Bone marrow (tissue), 2 donors: Measurements from ENCODE around the gene GPR142.

Source experiments
- DNase-seq, 2 donors: peaks; one replicate each; lab custom pipeline; 2025; lab: John Stamatoyannopoulos, UW

GPR142 gene

DNA sequence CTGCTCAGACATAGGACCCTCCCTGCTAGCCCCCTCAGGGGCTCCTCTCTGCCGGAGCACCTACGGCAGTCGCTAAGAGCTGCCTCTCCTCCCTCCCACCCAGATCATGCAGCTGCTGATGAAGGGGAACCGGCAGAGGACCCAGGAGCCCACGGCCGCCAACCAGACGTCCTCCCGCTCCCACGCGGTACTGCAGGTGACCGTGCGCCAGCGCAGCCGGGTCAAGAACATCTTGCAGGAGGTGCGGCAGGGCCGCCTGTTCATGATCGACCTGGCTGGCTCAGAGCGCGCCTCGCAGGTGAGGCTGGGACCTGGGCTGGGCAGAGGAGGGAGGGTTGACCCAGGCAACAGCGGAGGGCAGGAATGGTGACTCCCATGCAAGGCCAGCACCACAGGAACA is 22.6 kb upstream of the GPR142 start:
- DNase-seq = no peak

DNA sequence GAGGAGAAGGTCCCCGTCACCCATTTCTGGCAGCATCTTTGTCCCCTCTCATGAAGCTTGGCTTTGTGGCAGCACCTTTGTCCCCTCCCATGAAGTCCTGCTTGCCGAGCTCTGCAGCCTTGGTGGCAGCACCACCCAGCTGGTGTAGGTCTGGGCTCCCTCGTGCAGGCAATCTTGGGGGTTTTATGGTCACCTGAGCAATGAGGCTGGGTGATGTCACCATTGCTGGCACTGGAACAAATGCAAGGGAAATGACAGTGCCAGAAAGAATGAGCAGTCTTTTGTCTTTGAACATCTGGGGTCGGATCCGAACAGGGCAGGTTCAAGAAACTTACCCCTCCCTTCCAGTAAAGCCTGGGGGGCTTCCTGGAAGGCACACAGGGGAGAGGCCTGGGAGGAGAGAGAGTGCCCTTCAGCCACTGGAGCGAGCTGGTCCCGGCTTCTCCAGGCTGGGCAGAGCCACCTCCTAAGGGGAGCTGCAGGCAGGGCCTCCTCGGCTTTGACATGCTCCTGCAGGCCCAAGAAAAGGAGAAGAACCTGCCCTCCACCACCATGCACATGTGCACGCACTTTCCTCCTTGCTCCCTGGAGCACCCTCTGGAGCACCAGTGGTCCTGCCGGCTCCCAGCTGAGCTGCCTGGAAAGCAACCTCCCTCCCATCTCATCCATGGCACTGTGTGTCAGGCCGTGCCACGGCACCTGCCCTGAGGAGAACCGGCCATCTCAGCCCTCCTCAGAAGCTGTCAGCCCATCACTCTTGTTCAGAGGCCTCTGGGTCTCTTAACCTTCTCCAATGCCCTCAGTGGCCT is 21.7 kb upstream of the GPR142 start:
- no peak for DNase-seq

DNA sequence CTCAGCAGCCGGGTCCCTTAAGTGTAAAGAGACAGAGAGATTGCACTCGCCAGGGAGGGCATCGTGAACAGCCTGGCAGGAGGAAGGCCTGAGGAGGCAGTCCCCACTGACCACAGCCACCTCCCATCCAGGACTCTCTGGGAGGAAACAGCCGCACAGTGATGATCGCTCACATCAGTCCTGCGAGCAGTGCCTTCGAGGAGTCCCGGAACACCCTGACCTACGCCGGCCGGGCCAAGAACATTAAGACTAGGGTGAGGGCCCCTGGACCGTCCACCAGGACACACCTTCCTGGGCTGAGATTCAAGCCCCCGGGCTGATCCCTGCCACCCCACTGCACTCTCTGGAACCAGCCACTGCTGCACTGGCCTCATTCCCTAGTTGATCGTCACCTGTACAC is 19.7 kb upstream of the GPR142 start:
- DNase-seq = no peak

DNA sequence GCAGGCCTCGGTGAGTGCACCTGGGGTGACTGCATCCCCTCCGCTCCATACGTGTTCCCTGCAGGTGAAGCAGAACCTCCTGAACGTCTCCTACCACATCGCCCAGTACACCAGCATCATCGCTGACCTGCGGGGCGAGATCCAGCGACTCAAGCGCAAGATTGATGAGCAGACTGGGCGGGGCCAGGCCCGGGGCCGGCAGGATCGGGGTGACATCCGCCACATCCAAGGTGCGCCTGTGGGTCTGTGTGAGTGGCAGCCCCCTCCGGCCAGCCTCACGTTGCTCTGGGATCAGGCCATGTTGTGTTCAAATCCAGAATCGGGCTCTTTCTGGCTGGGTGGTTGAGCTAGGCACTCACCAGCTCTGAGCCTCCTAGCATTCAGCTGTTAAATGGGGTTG is 18.2 kb upstream of the GPR142 start:
- DNase-seq = no peak

DNA sequence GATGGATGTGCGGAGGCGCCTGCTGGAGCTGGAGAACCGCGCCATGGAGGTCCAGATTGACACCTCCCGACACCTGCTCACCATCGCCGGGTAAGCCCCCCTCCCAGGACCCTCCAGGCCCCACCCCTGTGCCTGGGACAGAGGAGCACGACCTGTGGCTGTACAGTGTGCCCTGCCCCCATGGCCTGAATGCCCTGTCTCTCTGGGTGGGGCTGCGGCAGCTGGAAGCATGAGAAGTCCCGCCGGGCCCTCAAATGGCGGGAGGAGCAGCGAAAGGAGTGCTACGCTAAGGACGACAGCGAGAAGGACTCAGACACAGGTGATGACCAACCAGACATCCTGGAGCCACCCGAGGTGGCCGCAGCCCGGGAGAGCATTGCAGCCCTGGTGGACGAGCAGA is 16.8 kb upstream of the GPR142 start:
- DNase-seq = no peak

DNA sequence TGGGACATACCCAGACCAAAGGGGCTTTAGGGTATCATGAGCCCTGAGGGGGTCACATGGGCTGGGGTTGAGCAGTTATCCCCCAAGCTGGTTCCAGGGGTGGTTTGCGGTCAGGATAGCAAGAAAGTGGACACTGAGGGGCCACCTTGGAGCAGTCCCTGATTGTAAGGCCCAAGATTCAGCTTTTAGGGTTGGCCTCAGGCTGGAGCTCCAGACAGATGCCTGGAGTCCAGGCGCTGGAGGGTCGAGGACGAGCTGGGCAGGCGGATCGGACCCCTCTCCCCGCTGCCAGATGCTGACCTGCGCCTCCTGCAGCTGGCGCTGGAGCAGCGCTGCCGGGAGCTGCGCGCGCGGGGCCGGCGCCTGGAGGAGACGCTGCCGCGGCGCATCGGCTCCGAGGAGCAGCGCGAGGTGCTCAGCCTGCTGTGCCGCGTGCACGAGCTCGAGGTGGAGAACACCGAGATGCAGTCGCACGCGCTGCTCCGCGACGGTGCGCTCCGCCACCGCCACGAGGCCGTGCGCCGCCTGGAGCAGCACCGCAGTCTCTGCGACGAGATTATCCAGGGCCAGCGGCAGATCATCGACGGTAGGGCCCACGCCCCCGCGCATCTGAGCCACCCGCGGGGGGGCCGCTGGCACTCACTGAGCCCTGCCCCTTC is 15.6 kb upstream of the GPR142 start:
- DNase-seq = no peak

DNA sequence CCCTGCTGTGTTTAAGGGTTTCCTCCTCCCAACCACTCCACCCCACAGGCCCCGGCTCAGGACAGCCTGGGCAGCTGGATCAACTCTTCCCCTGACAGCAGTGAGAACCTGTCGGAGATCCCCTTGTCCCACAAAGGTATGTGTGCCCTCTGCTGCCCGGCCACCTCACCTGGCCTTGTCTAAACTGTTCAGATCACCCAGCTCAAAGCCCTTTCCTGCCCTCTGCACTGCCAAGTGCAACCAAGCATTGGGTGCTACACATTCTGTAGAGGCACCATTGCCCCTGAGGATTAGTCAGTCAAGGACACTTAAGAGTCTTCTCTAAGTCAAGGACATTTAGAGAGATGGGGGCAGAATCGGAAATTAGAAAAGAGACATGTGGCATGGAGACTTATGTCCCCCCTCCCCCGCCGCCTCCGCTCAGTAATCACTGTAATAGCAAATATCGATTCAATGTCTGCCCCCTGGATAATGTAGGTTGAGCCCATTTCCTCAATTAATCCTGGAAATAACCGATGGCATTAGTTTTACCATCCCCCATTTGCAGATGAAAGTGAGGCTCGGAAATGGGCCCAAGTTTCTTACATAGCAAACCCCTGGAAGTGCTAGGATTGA is 13.8 kb upstream of the GPR142 start:
- DNase-seq = no peak

DNA sequence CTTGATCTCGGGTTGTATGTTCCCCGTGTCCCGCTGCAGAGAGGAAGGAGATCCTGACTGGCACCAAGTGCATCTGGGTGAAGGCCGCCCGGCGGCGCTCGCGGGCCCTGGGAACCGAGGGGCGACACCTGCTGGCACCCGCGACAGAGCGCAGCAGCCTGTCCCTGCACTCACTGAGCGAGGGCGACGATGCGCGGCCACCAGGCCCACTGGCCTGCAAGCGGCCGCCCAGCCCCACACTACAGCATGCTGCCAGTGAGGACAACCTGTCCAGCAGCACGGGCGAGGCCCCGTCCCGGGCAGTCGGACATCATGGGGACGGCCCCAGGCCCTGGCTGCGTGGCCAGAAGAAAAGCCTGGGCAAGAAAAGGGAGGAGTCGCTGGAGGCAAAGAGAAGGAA is 13.2 kb upstream of the GPR142 start:
- DNase-seq = peak; percentile 21 to 65

DNA sequence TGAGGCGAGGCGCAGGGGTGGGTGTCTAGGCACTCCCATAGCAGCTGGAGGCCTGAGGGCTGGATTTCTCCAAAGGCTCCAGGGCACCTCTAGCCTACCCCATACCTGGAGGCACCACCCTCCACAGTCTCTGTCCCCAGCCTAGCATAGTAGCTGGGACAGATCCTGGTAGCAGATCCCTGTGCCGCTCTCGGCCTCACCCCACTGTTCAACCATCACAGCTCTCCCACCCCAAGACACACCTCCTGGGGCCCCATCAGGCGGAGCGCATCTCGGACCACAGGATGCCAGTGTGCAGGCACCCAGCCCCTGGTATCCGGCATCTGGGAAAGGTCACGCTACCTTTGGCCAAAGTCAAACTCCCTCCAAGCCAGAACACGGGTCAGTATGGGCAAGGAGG is 12.7 kb upstream of the GPR142 start:
- no peak for DNase-seq

DNA sequence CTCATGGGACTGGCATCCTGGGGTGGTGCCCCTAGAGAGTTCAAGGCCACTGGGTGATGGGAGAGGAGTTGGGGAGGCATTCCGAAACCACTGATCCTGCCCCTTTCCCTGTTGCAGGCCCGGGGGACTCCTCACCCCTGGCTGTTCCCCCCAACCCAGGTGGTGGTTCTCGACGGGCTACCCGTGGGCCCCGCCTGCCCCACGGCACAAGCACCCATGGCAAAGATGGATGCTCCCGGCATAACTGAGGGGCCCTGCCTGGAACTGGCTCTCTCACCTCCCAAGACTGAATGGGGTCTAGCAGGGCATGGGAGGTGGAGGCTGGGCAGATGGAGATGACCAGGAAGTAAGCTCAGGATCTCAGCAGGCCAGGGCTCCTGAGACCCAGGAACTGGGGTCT is 12.2 kb upstream of the GPR142 start:
- DNase-seq = no peak

DNA sequence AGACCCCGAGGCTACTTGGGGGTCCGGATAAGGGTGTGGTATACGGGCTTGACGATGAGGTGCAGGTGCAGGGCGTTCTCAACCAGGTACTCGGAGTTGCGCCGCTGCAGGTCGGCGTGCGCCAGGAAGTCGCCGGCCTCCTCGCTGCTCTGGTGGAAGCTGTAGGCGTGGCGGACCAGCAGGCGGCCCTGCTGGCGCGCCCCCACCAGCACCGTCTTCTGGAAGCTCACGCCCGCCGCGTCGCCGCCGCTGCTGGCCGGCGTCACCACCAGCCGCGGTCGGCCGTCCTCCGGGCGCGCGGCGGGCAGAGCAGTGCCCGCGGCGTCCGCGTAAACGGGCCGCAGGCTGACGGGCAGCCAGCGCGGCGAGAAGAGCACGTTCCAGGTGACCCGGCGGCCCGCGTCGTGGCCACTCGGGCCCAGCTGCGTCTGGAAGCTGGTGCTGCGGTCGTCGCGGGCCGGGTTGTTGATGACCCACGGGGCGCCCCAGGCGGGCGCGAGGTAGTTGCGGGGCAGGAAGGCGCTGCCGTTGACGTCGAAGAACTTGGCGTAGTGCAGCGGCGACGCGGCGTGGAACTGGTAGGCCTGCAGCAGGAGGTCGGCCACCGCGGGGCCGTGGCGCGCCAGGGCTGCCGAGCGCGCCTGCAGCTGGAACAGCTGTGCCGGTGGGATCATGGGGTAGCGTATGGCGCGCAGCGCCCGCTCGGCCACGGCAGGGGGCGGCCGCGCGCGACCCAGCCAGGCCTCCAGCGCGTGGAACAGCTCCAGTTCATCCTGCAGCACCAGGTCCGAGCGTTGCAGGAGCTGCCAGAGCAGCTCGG is 10.4 kb upstream of the GPR142 start:
- DNase-seq = no peak

DNA sequence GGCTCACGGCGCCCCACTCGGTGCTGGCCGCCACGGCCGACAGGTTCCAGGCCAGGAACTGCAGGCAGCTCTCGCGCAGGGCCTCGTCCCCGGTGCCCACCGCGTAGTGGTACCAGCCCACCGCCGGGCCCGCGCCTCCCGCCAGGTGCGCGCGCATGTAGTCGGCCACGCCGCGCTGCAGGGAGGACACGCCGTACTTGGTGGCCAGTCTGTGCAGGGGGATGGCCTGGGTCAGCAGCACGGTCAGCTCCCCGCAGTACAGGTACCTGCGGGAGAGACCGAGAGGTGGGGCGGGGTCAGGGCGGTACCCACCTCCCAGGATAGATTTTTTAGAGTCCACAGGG is 9.9 kb upstream of the GPR142 start:
- DNase-seq = no peak

DNA sequence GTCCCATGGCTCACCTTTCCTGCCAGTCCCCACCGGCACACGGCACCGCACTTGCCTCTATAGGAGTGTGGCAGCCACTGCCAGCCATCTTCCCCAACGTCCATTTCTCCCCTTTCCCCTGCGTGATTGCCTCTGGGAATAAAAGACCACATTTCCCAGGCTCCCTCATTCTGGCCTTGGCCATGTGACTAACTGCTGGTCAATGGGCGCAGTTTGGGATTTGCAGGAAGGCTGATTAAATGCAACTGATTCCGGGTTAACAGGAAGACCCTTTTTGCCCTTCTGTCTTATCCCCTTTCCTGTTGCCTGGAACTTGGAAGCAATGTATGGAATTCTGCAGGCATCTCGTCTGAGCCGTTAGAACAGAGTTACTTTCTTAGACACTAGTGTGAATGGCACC is 8.6 kb upstream of the GPR142 start:
- no peak for DNase-seq

DNA sequence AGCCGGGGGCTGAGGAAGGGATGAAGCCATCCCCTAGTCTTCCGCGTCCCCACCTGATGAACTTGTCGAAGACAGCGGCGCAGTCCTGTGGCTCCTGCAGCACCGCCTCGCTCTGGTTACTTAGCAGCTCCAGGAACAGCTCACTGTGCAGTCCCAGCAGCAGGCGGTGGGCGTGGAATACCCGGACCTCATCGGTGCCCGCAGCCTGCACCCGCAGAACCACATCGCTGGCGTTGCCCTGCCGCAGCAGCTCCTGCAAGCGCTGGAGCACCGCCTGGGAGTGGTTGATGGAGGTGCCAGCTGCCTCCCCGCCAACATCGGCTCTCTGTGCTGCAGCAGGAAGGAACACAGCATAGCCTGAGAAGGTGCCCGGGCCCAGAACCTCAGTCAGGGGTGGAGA is 7.4 kb upstream of the GPR142 start:
- no peak for DNase-seq

DNA sequence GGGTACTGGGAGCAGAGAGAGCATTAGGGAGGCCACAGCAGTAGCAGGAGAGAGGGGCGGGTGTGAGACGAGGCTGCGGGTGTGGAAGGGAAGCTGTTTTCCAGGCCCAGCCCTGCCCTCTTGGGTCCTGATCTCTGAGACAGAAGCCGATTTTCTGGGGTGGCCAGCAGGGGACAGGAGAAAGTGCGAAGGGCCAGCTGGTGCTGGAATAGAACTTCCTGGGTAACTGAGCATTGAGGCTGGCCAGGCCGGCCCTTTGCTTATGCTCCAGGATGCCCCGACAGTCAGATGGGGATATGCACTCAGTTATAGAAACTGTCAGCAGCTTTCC is 6.4 kb upstream of the GPR142 start:
- no peak for DNase-seq

DNA sequence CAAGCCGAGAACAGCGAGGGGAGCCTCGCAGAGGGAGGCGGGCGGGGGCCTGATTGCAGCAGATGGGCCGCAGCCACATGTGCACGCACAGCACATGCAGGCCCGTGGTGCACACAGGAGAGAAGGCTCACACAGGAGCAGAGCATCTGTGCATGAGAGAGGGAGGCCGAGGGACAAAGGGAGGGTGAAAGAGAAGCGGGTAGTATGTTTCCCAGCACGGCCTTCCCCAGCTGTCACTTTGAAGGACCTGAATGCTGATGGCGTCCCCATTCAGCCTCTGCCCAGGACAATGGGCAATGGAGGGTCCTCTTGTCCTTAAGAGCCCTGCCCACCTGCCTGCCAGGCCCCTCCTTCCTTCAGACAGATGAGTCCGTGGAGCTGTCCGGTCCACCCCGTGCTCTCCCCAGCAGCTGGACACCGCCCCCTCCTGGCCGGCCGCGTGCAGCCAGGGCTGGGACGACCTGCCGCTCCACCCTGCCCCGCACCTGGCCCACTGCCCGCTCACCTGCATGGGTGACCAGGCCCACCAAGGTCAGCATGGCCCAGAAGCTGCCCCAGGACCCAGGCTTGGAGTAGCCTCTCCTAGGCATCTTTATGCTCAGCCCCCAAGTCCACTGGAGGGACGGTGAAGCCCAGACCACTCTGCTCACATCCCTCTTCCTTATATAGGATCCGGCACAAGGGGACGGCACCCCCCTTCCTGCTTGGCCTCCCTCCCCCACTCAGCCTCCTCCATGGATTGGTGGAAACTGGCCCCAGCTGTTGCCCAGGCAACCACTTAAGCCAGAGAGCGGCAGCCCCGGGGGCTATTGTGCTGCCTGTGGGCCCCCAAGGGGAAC is 5.9 kb upstream of the GPR142 start, which contains the start of gene BTBD17:
Gene BTBD17 (minus strand): TSS at position 639 of the 839 bp plus-strand sequence. CDS start 49 bp downstream, at position 590.
- DNase-seq = no peak

DNA sequence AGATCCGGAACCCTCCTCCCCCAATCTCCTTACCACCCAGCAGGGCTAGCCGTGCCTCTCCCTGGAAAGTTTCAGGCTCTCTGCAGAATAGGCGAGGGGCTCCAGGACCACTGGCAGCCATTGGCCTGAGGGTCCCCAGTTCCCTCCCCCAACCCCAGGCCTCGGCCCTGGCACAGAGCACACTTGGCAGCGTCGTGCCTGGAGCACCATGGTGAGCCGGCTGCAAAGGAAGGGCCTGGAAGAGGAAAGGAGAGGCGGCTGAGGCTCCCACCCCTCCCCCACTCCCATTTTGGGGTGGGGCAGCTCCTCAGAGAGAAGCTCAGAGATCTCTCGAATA is 5.3 kb upstream of the GPR142 start:
- no peak for DNase-seq

DNA sequence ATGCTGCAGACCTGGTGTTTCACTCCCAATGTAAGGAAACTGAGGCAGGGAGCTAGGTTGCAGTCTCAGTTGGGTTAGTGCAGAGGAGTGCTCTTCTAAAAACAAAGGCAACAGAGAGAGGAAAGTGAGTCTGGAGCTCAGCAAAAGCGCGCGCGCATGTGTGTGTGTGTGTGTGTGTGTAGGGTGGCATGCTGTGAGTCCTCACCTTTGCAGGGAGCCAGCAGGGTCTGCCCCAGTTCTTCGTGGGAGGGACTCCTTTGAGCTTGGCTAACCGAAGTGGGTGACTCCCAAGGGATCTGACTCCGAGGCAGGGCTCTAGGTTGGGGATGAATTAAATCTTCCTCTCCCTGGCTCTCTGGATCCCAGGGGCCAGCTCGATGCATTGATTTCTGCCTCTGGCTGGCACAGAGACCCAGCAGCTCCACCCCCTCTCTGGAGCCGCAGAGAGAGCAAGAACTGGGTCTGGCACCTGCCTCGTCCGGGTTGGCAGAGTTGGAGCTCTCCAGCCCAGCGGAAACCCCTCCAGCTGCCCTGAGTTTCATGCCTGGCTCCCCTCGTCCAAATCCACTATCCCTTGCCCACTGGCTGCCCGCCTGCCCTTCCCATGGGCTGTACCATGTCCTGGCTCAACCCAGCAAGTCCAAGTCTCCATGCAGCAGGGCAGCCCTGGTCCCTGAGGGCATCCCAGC is 4.4 kb upstream of the GPR142 start:
- DNase-seq = no peak

DNA sequence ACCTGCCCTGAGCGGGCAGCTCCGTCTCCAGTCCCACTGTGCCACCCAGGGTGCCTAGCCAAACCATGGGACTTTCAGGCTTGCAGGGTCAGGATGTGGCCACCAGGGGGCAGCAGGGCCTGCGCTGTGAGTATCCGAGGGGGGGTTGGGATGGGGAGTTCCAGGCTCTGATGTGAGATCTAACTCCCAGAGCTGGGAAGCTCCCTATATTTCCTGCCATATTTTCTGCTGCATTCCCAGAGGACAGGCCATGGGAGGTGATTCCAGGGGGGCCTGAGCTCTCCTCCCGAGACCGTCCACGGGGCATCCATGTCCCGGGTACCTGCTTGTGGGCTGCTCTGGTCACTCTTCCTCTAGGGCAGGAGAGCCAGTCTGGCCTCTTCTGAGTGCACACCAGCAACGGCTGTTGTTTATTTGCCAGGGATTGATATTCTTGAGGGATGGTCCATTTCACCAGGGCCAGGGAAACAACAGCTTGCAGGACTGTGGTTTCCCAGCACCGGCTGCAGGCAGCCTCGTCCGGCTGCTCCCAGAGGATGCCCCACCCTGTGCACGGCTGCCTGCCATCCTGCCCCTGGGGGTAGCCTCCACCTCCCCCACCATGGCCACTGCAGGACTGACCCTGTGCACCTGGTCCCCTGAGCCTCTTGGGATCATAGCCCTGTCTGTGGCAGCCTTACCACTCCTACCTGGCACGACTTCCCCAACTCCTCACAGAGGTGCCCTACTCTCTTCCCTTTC is 1.2 kb downstream of the GPR142 start:
- peak in 1 of 2 donors; percentile 49 for DNase-seq

DNA sequence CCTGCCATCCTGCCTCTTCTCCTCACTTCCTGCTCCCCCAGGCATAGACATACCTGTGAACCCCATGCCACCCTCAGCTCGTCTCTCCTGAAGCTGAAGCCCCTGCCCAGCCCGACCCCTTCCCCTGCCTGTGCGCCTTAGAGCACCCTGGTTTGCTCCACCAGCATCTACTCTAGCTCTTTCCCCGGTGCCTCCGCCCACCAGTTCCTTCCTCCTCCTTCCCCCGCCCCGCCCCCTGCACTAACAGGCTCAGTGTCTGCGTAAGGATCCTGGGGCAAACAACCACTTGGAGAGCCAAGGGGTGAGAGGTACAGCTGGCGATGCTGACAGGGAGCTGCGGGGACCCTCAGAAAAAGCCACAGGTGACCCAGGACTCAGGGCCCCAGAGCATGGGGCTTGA is 1.9 kb downstream of the GPR142 start:
- DNase-seq = peak; percentile 47 to 74
